SK-N-SH treated with all-trans-retinoic acid at 6 μM for 48 hours (cell line): ENCODE measurements around the gene OR52I2.

Source experiments
- ATAC-seq: fragments of 200-7000 bp; cut with Tn5 transposase; 3 replicates; pipeline ENCODE4 v1.9.1; 2020; ENCODE audit warnings: mild to moderate bottlenecking, moderate library complexity
- ARNTL ChIP-seq: fragments of 450-650 bp; formaldehyde crosslinking; IDR thresholded peaks from 2 replicates; pipeline ENCODE4 v1.5.0; 2020; ENCODE audit warnings: low read depth, mild to moderate bottlenecking, moderate library complexity, borderline replicate concordance
- BACH2 ChIP-seq: fragments of 250-450 bp; sonication (Bioruptor Pico); IDR thresholded peaks from 2 replicates; pipeline ENCODE4 v1.9.0; 2021; ENCODE audit warnings: mild to moderate bottlenecking, borderline replicate concordance
- CSDC2 ChIP-seq: fragments of 250-450 bp; sonication (Bioruptor Pico); IDR thresholded peaks from 2 replicates; pipeline ENCODE4 v1.5.0; 2020; ENCODE audit warnings: mild to moderate bottlenecking, moderate library complexity
- GLIS3 ChIP-seq: fragments of 250-450 bp; sonication (Bioruptor Pico); IDR thresholded peaks from 2 replicates; pipeline ENCODE4 v1.5.0; 2020; ENCODE audit warnings: mild to moderate bottlenecking, moderate library complexity
- ISL1 ChIP-seq: fragments of 250-450 bp; sonication (Bioruptor Pico); IDR thresholded peaks from 2 replicates; pipeline ENCODE4 v2.1.2; 2022; ENCODE audit warnings: mild to moderate bottlenecking, moderate library complexity
- OSR1 ChIP-seq: fragments of 250-450 bp; sonication (Bioruptor Pico); IDR thresholded peaks from 2 replicates; pipeline ENCODE4 v1.8.0; 2022; ENCODE audit warnings: moderate library complexity, mild to moderate bottlenecking, inconsistent platforms
- PPARA ChIP-seq: fragments of 250-450 bp; sonication (Bioruptor Pico); IDR thresholded peaks from 2 replicates; pipeline ENCODE4 v1.5.0; 2020; ENCODE audit warnings: mild to moderate bottlenecking, borderline replicate concordance
- RARB ChIP-seq: fragments of 250-450 bp; sonication (Bioruptor Pico); IDR thresholded peaks from 2 replicates; pipeline ENCODE4 v1.8.0; 2021; ENCODE audit warnings: mild to moderate bottlenecking, moderate library complexity
- SNAI2 ChIP-seq: fragments of 250-450 bp; sonication (Bioruptor Pico); IDR thresholded peaks from 2 replicates; pipeline ENCODE4 v1.5.0; 2020; ENCODE audit warnings: mild to moderate bottlenecking, moderate library complexity
- TOX ChIP-seq: fragments of 250-450 bp; sonication (Bioruptor Pico); IDR thresholded peaks from 2 replicates; pipeline ENCODE4 v1.8.0; 2021; ENCODE audit warnings: mild to moderate bottlenecking, moderate library complexity, borderline replicate concordance
- ZC3H10 ChIP-seq: fragments of 250-450 bp; sonication (Bioruptor Pico); IDR thresholded peaks from 2 replicates; pipeline ENCODE4 v1.5.1; 2021; ENCODE audit warnings: mild to moderate bottlenecking, moderate library complexity
- ZFP3 ChIP-seq: fragments of 250-450 bp; sonication (Bioruptor Pico); IDR thresholded peaks from 2 replicates; pipeline ENCODE4 v1.5.0; 2020; ENCODE audit warnings: mild to moderate bottlenecking, moderate library complexity
- ZFP30 ChIP-seq: fragments of 450-650 bp; formaldehyde crosslinking; IDR thresholded peaks from 2 replicates; pipeline ENCODE4 v1.5.0; 2022; ENCODE audit warnings: mild to moderate bottlenecking, moderate library complexity
- ZNF565 ChIP-seq: fragments of 450-650 bp; formaldehyde crosslinking; conservative IDR thresholded peaks from 2 replicates; pipeline ENCODE4 v1.5.0; 2020; ENCODE audit warnings: low read depth, mild to moderate bottlenecking, moderate library complexity
- ZNF70 ChIP-seq: fragments of 450-650 bp; formaldehyde crosslinking; IDR thresholded peaks from 2 replicates; pipeline ENCODE4 v1.5.0; 2020; ENCODE audit warnings: mild to moderate bottlenecking, moderate library complexity
- ZNF8 ChIP-seq: fragments of 450-650 bp; formaldehyde crosslinking; IDR thresholded peaks from 2 replicates; pipeline ENCODE4 v1.5.0; 2020; ENCODE audit warnings: mild to moderate bottlenecking, moderate library complexity
- TF ChIP-seq, protein P1 (sequence below): fragments of 250-450 bp; sonication (Bioruptor Pico); IDR thresholded peaks from 2 replicates; pipeline ENCODE4 v1.8.0; 2021; ENCODE audit warnings: low read depth, mild to moderate bottlenecking, moderate library complexity, borderline replicate concordance
- TF ChIP-seq, protein P2 (sequence below): fragments of 250-450 bp; sonication (Bioruptor Pico); IDR thresholded peaks from 2 replicates; pipeline ENCODE4 v1.5.0; 2020; ENCODE audit warnings: mild to moderate bottlenecking, moderate library complexity
- TF ChIP-seq, protein P3 (sequence below): fragments of 250-450 bp; sonication (Bioruptor Pico); IDR thresholded peaks from 2 replicates; pipeline ENCODE4 v1.5.1; 2020; ENCODE audit warnings: low read depth, mild to moderate bottlenecking, moderate library complexity

Gene OR52I2

DNA sequence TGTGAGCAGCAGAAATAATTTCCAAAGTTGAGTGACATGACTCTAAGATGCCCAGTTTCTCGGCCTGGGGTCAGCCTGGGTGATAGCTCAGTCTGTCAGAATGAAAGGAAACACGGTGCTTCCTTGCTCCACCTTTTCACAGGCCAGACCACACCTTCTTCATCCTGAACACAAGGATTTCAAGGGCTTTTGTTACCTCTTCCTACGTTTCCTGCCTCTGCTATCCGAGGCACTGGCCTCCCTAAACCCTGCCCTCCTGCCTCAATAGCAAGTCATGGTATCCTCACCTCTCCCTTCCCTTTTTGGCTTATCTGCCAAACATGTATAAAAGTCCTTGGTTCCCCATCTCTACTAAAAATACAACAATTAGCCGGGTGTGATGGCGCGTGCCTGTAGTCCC, 60.5 kb downstream of the OR52I2 start:
- ATAC-seq: no peak
- TF ChIP-seq ISL1 (no peak), ZFP30 (CRISPR knock-in tag) (no peak), ZFP3 (CRISPR knock-in tag) (no peak), ZNF565 (CRISPR knock-in tag) (no peak), ARNTL (no peak), GLIS3 (no peak), PPARA (CRISPR knock-in tag) (no peak), OSR1 (CRISPR knock-in tag) (no peak), CSDC2 (no peak), TOX (no peak), SNAI2 (CRISPR knock-in tag) (no peak), RARB (CRISPR knock-in tag) (no peak), BACH2 (CRISPR knock-in tag) (no peak), ZNF70 (CRISPR knock-in tag) (no peak), ZC3H10 (CRISPR knock-in tag) (no peak), ZNF8 (CRISPR knock-in tag) (no peak)
- TF ChIP-seq, protein P1, sequence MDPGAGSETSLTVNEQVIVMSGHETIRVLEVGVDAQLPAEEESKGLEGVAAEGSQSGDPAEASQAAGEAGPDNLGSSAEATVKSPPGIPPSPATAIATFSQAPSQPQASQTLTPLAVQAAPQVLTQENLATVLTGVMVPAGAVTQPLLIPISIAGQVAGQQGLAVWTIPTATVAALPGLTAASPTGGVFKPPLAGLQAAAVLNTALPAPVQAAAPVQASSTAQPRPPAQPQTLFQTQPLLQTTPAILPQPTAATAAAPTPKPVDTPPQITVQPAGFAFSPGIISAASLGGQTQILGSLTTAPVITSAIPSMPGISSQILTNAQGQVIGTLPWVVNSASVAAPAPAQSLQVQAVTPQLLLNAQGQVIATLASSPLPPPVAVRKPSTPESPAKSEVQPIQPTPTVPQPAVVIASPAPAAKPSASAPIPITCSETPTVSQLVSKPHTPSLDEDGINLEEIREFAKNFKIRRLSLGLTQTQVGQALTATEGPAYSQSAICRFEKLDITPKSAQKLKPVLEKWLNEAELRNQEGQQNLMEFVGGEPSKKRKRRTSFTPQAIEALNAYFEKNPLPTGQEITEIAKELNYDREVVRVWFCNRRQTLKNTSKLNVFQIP (CRISPR knock-in tag): no peak
- TF ChIP-seq, protein P2, sequence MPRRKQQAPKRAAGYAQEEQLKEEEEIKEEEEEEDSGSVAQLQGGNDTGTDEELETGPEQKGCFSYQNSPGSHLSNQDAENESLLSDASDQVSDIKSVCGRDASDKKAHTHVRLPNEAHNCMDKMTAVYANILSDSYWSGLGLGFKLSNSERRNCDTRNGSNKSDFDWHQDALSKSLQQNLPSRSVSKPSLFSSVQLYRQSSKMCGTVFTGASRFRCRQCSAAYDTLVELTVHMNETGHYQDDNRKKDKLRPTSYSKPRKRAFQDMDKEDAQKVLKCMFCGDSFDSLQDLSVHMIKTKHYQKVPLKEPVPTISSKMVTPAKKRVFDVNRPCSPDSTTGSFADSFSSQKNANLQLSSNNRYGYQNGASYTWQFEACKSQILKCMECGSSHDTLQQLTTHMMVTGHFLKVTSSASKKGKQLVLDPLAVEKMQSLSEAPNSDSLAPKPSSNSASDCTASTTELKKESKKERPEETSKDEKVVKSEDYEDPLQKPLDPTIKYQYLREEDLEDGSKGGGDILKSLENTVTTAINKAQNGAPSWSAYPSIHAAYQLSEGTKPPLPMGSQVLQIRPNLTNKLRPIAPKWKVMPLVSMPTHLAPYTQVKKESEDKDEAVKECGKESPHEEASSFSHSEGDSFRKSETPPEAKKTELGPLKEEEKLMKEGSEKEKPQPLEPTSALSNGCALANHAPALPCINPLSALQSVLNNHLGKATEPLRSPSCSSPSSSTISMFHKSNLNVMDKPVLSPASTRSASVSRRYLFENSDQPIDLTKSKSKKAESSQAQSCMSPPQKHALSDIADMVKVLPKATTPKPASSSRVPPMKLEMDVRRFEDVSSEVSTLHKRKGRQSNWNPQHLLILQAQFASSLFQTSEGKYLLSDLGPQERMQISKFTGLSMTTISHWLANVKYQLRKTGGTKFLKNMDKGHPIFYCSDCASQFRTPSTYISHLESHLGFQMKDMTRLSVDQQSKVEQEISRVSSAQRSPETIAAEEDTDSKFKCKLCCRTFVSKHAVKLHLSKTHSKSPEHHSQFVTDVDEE: no peak
- TF ChIP-seq, protein P3, sequence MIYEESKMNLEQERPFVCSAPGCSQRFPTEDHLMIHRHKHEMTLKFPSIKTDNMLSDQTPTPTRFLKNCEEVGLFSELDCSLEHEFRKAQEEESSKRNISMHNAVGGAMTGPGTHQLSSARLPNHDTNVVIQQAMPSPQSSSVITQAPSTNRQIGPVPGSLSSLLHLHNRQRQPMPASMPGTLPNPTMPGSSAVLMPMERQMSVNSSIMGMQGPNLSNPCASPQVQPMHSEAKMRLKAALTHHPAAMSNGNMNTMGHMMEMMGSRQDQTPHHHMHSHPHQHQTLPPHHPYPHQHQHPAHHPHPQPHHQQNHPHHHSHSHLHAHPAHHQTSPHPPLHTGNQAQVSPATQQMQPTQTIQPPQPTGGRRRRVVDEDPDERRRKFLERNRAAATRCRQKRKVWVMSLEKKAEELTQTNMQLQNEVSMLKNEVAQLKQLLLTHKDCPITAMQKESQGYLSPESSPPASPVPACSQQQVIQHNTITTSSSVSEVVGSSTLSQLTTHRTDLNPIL (CRISPR knock-in tag): no peak
- TF ChIP-seq, all 23 proteins: peak for 0
